T-helper 17 cell (primary cell): ENCODE data around the gene B3GNT5. TPM values are rescaled to one million over a fixed set of nuclear protein-coding genes. Genes with fewer than 3 reads are reported as not detected.
A peak's percentile ranks its signal among the peaks of the same experiment; 100 is the strongest.

Experiments
- ATAC-seq: fragments of 150-1000 bp; cut with Tn5 transposase; 2 replicates; pipeline ENCODE4 v1.10.0; 2021; ENCODE audit warnings: mild to moderate bottlenecking, moderate library complexity
- DNase-seq, 3 donors: peaks; one replicate each; pipeline versions ENCODE4 v3.0.0 to v3.0.0-alpha.2; 2020 to 2021
- H3K9me3 ChIP-seq: one replicate; pipeline ENCODE4 v1.7.0; 2013; ENCODE audit warnings: low read length, mild to moderate bottlenecking; ENCODE audit not compliant: control insufficient read depth, poor library complexity, severe bottlenecking
- H3K27ac Mint-ChIP-seq: one replicate; pipeline ENCODE4 v1.8.0; 2022; ENCODE audit warnings: mild to moderate bottlenecking, moderate library complexity, mixed read lengths
- H3K27me3 Mint-ChIP-seq: one replicate; pipeline ENCODE4 v1.8.0; 2022; ENCODE audit warnings: mixed read lengths
- H3K36me3 Mint-ChIP-seq: one replicate; pipeline ENCODE4 v1.8.0; 2022; ENCODE audit warnings: low read depth, mixed read lengths
- H3K4me1 Mint-ChIP-seq: one replicate; pipeline ENCODE4 v1.8.0; 2022; ENCODE audit warnings: mild to moderate bottlenecking, mixed read lengths
- H3K4me3 Mint-ChIP-seq: one replicate; pipeline ENCODE4 v1.8.0; 2022; ENCODE audit warnings: mild to moderate bottlenecking, moderate library complexity, mixed read lengths
- total RNA-seq, 4 donors: library from RNA in 2 of 4; stranded (reverse) in 2 of 4; gene quantifications; one replicate each; pipeline ENCODE4 v1.2.3 and lab custom pipeline; 2022 to 2026

The B3GNT5 gene
- total RNA-seq, 2 donors from 2014 or later = 1.6 to 2.1 TPM

DNA sequence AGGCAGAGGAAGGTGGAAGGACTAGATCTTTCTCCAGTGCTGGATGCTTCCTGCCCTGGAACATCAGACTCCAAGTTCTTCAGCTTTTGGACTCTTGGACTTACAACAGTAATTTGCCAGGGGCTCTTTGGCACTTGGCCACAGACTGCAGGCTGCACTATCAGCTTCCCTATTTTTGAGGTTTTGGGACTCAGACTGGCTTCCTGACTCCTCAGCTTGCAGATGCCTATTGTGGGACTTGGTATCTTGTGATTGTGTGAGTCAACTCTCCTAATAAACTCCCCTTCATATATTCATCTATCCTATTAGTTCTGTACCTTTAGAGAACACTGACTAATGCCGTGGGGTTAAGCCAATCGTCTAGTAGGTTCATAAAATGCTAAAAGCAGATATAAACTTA lies 8.8 kb upstream of the B3GNT5 start:
- Mint-ChIP-seq H3K36me3 (peaks cover 3% of the 10 kb centered on the region), H3K4me3 (peak overlapping the region; percentile 39), H3K4me1 (peaks cover 3% of the 10 kb centered on the region), H3K27ac (no peak overlapping the region), H3K27me3 (no peaks in the 10 kb centered on the region)
- DNase-seq (no peak), ATAC-seq (no peak)
- H3K9me3 ChIP-seq = peaks cover 3% of the 10 kb centered on the region

DNA sequence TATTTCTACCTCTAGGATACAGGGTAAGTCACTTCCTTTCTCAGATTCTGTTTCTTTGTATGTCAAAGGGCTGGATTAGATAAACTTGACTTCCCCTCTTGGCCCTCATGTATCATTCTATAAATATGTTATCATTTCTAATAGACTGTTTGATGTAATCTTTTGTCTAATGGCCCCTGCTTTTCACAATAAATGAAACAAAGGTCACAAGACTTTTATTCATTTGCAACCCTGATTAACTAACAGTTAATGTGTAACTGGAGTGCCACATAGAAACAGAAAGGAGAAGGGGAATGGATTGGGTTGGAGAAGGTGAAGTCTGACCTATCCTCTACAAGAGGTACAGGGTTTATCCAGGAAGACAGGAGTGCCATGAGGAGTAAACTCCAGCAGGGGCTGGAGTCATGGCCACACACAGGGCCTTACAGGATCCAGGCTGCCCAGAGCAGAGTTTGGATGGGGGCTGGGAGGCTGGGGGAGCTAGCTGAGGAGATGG lies 8.0 kb upstream of the B3GNT5 start:
- Mint-ChIP-seq H3K4me3 (no peak overlapping the region), H3K27ac (no peak overlapping the region), H3K4me1 (peaks cover 5% of the 10 kb centered on the region), H3K36me3 (peaks cover 4% of the 10 kb centered on the region), H3K27me3 (no peaks in the 10 kb centered on the region)
- peaks cover 3% of the 10 kb centered on the region for H3K9me3 ChIP-seq
- ATAC-seq (no peak), DNase-seq (no peak)

DNA sequence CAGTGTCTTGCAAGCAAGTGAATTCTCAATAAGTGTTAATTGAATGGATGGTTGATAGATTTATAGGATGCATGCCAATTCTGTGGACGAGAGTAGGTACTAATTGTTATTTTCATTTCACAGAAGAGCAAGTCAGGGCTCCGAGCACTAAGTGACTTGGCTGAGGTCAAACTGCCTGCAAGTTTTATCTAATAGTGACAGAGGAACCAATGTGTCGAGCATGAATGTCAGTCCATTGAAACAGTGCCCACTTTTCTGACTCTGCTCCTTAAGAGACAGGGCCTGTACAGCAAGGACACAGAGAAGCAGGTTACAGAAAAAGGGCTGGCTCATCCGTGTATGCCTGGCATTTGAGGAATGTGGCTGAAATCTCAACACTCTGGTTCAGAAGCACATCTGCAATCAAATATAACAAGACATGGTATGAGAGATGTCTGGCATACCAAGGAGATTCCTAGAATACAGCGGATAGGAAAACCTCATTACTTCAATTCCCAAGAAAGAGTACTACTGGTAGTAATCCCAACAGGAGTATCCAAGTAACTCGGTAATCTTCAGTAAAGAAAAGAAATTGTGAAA lies 6.0 kb upstream of the B3GNT5 start:
- no peaks in the 10 kb centered on the region for H3K27me3 Mint-ChIP-seq
- peaks cover 5% of the 10 kb centered on the region for H3K4me1 Mint-ChIP-seq
- no peak overlapping the region for H3K4me3 Mint-ChIP-seq
- peaks cover 4% of the 10 kb centered on the region for H3K36me3 Mint-ChIP-seq
- ATAC-seq (no peak), DNase-seq (no peak)
- no peak overlapping the region for H3K27ac Mint-ChIP-seq
- H3K9me3 ChIP-seq = peaks cover 3% of the 10 kb centered on the region

- Mint-ChIP-seq H3K27me3 (peaks cover 4% of the 10 kb centered on the region), H3K4me1 (peaks cover 9% of the 10 kb centered on the region), H3K27ac (no peak overlapping the region), H3K36me3 (peaks cover 4% of the 10 kb centered on the region), H3K4me3 (no peak overlapping the region)
- no peak for ATAC-seq
- H3K9me3 ChIP-seq = no peaks in the 10 kb centered on the region
- no peak for DNase-seq
Observed at GRCh38 chr3:183249006-183249718, 3.9 kb upstream of the B3GNT5 start.

- ATAC-seq (no peak), DNase-seq (no peak)
- H3K36me3 Mint-ChIP-seq = peaks cover 7% of the 10 kb centered on the region
- peaks cover 20% of the 10 kb centered on the region for H3K27me3 Mint-ChIP-seq
- peak overlapping the region; percentile 71 for H3K4me3 Mint-ChIP-seq
- H3K27ac Mint-ChIP-seq = no peak overlapping the region
- H3K4me1 Mint-ChIP-seq = peaks cover 14% of the 10 kb centered on the region
- no peaks in the 10 kb centered on the region for H3K9me3 ChIP-seq
Observed at GRCh38 chr3:183252118-183252782, 803 bp upstream of the B3GNT5 start.

- peak; percentile 58 for ATAC-seq
- Mint-ChIP-seq H3K36me3 (peaks cover 12% of the 10 kb centered on the region), H3K4me1 (peaks cover 14% of the 10 kb centered on the region), H3K27me3 (peaks cover 30% of the 10 kb centered on the region), H3K27ac (no peak overlapping the region), H3K4me3 (peak overlapping the region; percentile 85)
- no peaks in the 10 kb centered on the region for H3K9me3 ChIP-seq
- DNase-seq = peak in 1 of 3 donors; percentile 16
Observed at GRCh38 chr3:183253528-183254486, 754 bp downstream of the B3GNT5 start.

DNA sequence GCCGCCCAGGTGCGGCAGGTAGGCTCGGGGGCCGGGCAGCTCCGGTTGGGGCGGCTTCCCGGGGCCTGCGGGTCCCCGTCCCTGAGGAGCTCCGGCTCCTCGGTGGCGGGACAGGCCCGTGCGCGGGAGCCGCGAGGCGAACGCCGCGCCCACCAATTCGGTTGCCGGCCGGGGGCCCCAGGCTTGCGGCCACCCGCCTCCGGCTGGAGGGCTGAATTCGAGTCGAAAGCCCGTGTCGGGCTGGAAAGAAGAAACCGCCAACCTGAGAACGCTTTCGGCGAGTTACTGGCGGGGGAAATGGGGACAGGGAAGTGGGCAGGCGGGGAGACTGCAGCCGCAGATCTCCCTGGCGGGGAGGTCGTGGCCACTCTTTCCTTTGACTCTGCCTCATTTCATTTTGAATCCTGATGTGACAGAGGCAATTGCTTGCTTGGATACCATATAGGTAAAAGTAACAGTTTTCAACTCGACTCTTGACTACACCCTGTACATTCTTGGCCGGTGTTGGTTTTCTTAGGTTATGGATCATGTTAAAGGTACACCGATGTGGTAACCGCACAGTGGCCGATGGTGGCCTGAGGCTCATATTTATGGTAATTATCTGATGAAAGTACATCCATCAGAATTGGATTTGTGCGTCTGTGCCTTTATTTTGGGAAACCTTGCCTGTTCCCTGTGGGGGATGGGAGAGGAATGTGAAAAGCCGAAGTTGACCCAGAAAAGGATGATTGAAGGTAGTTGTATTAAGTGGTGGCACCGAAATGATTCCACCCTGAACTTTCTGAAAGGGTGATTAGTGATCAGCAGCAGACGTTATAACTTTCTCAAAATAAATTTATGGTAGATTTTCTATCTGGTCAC lies 1.7 kb downstream of the B3GNT5 start:
- H3K4me1 Mint-ChIP-seq = peaks cover 9% of the 10 kb centered on the region
- ATAC-seq = peak; percentile 5
- no peaks in the 10 kb centered on the region for H3K9me3 ChIP-seq
- no peak for DNase-seq
- H3K36me3 Mint-ChIP-seq = peaks cover 8% of the 10 kb centered on the region
- H3K27me3 Mint-ChIP-seq = peaks cover 30% of the 10 kb centered on the region
- H3K4me3 Mint-ChIP-seq = peak overlapping the region; percentile 86
- no peak overlapping the region for H3K27ac Mint-ChIP-seq

- DNase-seq = no peak
- ATAC-seq = no peak
- Mint-ChIP-seq H3K4me3 (peak overlapping the region; percentile 39), H3K4me1 (peaks cover 9% of the 10 kb centered on the region), H3K36me3 (peaks cover 10% of the 10 kb centered on the region), H3K27me3 (peaks cover 30% of the 10 kb centered on the region), H3K27ac (no peak overlapping the region)
- no peaks in the 10 kb centered on the region for H3K9me3 ChIP-seq
Observed at GRCh38 chr3:183255348-183255730, 2.3 kb downstream of the B3GNT5 start.

DNA sequence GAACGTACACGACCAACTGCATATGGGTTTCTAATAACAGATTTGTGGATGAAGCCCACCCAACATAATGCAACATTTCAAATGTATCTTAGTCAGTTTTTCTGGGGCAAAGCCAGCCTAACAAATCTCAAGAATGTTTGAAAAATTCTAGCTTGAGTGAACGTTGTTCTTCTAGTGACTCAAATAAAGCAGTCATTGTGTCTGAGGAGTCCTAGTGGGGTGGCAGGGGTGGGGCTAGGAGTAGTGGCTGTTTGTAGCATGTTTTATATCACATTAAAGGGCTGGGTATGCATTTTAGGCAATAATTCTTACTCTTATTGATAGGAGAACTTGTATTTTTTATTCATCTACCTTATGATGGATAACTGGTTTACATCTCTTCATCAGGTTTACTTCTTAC lies 6.0 kb downstream of the B3GNT5 start:
- Mint-ChIP-seq H3K4me3 (no peak overlapping the region), H3K36me3 (peaks cover 12% of the 10 kb centered on the region), H3K4me1 (peaks cover 6% of the 10 kb centered on the region), H3K27me3 (peaks cover 26% of the 10 kb centered on the region), H3K27ac (no peak overlapping the region)
- ATAC-seq (no peak), DNase-seq (no peak)
- no peaks in the 10 kb centered on the region for H3K9me3 ChIP-seq

DNA sequence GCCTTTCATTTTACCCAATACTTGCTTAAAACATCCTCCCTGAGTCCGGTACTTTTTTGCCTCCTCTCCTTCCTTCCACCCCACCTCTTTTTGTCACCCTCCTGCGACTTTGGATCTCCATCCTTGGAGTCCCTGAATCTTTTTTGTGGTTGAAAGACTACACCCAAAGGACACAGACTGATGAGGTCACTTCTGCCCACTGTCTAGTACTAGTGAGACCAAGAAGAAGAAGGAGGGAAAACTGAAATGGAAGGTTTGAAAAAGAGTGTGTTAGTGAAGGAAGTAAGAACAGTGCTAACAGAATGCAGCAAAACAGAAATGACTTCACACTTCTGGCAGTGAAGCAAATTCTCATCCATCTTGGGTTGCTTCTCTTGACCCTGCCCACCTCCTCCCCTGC lies 6.6 kb downstream of the B3GNT5 start:
- ATAC-seq (no peak), DNase-seq (no peak)
- H3K4me1 Mint-ChIP-seq = peaks cover 5% of the 10 kb centered on the region
- H3K36me3 Mint-ChIP-seq = peaks cover 12% of the 10 kb centered on the region
- H3K9me3 ChIP-seq = no peaks in the 10 kb centered on the region
- no peak overlapping the region for H3K4me3 Mint-ChIP-seq
- peaks cover 26% of the 10 kb centered on the region for H3K27me3 Mint-ChIP-seq
- H3K27ac Mint-ChIP-seq = no peak overlapping the region

DNA sequence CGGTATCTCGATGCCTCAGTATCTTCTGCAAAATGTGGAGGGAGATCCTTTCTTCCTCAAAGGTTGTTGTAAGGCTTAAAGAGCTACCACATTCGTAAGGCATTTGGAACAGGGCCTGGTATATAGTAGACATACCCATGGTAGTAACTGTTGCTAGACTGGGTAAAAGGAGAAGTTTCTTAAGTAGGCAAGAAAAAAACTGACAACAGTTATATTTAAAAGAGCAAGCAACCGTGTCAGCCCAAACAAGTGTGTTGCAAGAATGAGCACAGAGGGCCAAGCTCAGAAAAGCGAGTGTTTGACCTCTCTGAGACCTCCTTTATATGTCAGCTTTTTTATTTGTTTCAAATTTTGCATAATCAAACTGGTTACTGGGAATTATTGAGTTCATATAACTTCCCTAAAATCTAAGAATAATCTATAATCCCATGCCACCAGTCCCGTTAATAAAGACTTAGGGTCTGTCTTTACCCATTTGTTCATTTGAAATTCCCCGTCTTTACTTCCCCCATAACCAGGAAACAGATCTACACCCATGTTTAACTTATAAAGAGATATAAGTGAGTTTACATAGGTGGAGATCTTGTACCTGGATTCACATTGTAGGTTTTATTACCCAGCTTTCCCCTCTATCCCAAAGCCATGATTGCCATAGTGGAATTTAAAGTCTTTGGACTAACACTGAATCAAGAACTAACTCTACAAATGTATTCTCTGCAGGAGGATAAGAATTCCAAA lies 7.3 kb downstream of the B3GNT5 start:
- Mint-ChIP-seq H3K27me3 (peaks cover 19% of the 10 kb centered on the region), H3K36me3 (peaks cover 11% of the 10 kb centered on the region), H3K4me1 (no peaks in the 10 kb centered on the region), H3K27ac (no peak overlapping the region), H3K4me3 (no peak overlapping the region)
- ATAC-seq (peak; percentile 41), DNase-seq (no peak)
- H3K9me3 ChIP-seq = no peaks in the 10 kb centered on the region
